ENCODE measurements around the gene SPAG9.
A peak's percentile ranks its signal among the peaks of the same experiment; 100 is the strongest.

Gene SPAG9

DNA sequence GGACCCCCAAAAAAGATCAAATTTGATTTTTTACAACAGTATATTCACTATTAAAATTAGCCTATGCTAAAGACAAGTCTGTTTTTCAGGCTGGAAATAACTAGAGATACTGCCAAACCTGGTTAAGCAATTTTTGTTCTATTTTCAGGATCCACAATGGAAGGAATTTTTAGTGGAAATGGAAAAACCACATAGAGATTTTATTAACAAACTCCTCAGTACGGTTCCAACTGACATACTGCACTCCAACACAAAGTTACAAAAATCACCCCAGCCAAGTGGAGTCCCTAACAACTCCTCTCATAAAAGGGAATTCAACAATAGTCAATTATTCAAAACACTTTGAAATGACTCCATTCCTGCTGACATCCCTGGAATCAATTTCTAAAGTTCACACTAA is 152.9 kb downstream of the SPAG9 start:
- DNase-seq (ENCODE audit: insufficient read length) (no peak), FAIRE-seq (no peak)
- TF ChIP-seq POLR2AphosphoS5 (IDR thresholded peaks at IDR 0.05; ENCODE audit: low read depth, low read length) (no peak), TAF1 (IDR thresholded peaks at IDR 0.05; ENCODE audit: borderline replicate concordance, low read depth, low read length) (no peak), POLR2A (IDR thresholded peaks at IDR 0.05; ENCODE audit: low read depth, low read length) (no peak)

DNA sequence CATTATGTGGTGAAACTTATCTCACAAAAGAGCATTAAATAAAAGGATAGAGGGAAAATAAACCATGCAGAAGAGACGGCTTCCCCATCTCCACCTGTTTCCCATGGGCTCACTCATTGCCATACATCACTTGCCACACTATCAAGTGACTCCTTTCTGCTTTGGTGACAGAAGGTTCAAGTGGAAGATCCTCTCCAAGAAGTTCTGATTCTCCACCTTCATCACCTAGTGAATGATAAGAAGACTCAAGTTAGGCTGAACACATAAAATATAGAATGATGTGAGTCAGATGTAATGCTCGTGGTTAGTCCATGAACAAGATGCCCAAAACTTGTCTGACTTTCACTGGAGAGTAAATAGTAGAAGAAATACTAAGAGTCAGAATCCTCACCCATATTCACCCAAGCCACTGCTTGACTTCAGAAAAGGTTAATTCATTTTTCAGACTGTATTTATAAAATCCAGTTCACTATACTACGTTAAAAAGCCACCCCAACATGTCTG is 154.5 kb downstream of the SPAG9 start:
- TF ChIP-seq POLR2A (IDR thresholded peaks at IDR 0.05; ENCODE audit: low read depth, low read length), result no peak
- FAIRE-seq (no peak), DNase-seq (ENCODE audit: insufficient read length) (no peak)

DNA sequence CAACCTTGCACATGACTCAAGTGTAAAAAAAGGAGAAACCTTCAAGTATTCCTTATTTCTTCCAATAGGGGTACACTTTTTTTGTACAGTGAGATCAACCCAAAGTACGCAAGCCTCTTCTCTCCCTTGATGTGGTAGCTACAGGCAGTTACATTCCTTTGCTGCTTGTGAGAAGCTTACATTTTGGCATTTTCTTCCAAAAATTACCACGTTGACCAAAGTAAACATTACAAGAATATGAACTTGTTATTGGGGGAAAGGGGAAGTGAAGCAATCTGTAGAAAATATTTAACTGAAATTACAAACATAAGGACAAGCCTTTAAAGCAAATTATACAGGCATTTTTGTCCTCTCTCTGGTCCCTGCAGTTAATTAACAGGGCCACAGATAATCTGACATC is 157.5 kb downstream of the SPAG9 start:
- DNase-seq (ENCODE audit: insufficient read length) (no peak), FAIRE-seq (no peak)

DNA sequence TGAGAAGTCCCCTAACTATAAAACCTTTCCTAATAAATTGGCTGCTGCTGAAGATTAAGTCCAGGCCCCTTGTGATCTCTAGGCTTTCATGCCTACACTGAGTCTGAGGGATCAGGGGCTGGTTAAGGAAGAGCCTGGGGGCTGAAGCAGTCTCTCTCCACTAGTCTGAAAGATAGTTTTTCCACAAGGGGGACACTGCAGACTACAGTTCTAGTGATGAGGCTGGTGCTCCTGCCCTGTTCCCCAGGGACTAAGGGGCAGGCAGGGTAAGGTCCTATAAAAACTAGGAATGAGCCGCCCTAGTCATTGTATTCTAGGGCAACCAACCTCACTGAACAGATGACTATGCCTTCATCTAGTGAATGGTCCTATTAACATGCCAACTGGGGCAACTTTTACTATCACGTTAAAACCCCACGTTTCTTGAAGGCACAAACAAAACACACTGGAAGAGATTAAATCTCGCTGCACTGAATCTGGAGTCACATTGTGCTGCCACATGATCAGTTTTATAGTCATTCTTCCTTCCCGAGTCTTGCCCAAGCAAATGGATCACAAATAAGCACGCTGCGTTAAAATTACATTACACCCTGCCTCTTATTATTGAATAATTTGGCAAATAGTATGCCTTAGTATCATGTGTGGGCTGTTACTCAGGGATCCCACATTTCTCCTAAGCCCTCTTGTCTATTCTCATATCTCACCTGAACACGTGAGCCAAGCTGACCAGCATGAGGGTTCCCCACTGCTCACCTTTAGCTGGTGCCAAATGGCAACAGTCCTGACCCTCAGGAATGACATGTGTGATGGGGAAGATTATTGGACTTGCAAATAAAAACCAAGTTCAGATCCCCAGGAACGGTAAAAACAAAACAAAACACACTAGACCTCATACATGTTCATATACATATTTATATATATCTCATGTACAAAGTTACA is 159.1 kb downstream of the SPAG9 start:
- DNase-seq (ENCODE audit: insufficient read length) (no peak), FAIRE-seq (no peak)
- no peak for TF ChIP-seq POLR2A (IDR thresholded peaks at IDR 0.05; ENCODE audit: low read depth, low read length)

More for the DNA sequence above, 157.5 kb downstream of the SPAG9 start:
- TF ChIP-seq POLR2A (IDR thresholded peaks at IDR 0.05; ENCODE audit: low read depth, low read length), result no peak
- TF ChIP-seq POLR2AphosphoS5 (IDR thresholded peaks at IDR 0.05; ENCODE audit: low read depth, low read length), result no peak
- no peak for TF ChIP-seq TAF1 (IDR thresholded peaks at IDR 0.05; ENCODE audit: borderline replicate concordance, low read depth, low read length)

DNA sequence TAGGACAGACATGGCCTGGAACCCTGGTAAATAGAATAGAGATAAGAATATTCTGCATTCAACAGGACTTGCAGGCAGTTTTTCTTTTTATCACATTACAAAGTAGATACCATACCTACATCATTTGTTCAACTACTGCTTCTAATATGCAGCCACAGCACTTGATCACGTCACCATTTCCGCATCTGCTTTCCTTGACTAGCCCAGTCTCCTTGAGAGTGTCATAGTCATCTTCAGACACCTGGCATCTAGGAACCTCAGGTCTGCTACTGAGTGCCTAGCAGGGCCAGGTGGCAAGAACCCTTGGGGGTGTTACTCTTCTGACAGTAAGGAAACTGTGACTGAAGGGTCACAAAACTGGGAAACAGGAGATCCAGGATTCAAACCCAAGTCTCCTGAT is 161.3 kb downstream of the SPAG9 start:
- FAIRE-seq, result no peak
- no peak for TF ChIP-seq TAF1 (IDR thresholded peaks at IDR 0.05; ENCODE audit: borderline replicate concordance, low read depth, low read length)
- TF ChIP-seq POLR2A (IDR thresholded peaks at IDR 0.05; ENCODE audit: low read depth, low read length), result no peak
- no peak for TF ChIP-seq POLR2AphosphoS5 (IDR thresholded peaks at IDR 0.05; ENCODE audit: low read depth, low read length)

DNA sequence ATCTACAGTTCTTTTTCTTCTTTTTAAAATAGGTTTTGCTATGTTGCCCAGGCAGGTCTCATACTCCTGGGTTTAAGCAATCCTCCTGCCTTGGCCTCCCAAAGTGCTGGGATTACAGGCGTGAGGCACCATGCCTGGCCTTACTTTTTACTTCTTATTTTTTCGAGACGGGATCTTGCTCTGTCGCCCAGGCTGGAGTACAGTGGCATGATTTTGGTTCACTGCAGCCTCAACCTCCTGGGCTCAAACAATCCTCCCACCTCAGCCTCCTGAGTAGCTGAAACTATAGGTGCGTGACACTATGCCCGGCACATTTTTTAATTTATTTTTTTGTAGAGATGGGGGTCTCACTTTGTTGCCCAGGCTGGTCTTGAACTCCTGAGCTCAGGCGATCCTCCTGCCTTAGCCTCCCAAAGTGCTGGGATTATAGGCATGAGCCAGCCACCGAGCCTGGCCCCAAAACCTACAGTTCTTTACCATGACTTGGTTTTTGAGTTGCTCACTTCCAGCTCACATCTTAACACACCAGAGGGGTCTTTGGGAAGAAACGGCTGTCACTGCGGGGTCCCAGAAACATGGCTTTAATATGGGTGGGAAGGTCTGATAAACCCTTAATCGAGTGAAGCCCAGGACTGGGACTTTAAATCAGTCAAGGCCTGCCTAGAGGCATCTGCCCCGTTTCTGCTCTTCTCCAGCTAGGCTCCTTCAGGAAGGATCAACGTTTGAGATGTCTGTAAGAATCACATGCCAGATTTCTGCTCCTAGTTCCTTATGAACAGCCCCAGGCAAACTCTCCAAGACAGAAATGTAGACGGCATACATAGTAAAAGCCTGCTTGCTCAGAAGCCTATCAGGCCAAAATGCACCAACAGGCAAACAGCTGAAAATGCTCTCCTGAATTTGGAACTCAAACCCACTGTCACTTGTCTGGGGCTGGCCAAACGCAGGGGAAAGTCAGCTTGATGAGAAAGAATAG is 162.8 kb downstream of the SPAG9 start:
- no peak for TF ChIP-seq TAF1 (IDR thresholded peaks at IDR 0.05; ENCODE audit: borderline replicate concordance, low read depth, low read length)
- TF ChIP-seq POLR2A (IDR thresholded peaks at IDR 0.05; ENCODE audit: low read depth, low read length), result no peak
- no peak for TF ChIP-seq POLR2AphosphoS5 (IDR thresholded peaks at IDR 0.05; ENCODE audit: low read depth, low read length)
- FAIRE-seq, result no peak
- no peak for DNase-seq (ENCODE audit: insufficient read length)

More for the DNA sequence above, 161.3 kb downstream of the SPAG9 start:
- no peak for DNase-seq (ENCODE audit: insufficient read length)

DNA sequence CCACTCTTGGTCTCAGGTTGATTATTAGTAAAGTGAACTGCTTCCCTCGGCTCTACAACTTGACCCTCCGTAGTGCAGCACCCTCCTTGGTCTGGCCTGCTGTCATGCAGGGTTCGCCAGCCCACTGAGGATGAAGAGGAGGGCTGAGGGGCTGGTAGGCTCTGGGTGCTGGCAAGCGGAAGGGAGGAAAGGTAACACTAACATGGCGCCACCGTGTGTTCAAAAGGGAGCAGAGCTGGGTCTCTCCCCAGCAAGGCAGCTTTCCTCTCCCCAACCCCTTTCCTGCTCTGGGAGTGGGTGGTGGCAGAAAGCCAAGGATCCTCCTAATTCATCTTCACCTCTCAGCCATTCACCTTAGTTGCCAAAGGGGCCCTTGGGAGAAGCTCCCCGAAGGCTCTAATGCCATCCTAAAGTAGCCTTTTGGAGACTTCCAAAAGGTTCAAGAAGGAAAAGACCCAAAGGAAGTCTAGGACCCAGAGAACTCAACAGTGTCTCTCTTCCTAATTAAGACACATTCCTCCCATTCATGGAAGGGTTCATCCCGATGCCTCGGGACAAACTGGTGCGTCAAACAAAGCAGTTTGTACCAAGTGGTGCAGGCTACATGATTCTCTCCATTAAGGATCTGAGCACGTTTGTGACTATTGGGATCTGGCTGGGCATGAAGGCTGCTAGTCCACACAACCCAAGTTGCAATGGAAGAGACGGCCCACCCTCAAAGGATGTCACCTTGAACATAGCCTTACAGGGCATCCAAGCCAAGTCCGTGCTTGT is 163.7 kb downstream of the SPAG9 start:
- no peak for TF ChIP-seq POLR2A (IDR thresholded peaks at IDR 0.05; ENCODE audit: low read depth, low read length)
- no peak for TF ChIP-seq POLR2AphosphoS5 (IDR thresholded peaks at IDR 0.05; ENCODE audit: low read depth, low read length)
- TF ChIP-seq TAF1 (IDR thresholded peaks at IDR 0.05; ENCODE audit: borderline replicate concordance, low read depth, low read length), result no peak
- DNase-seq (ENCODE audit: insufficient read length) (no peak), FAIRE-seq (peak; percentile 90)

DNA sequence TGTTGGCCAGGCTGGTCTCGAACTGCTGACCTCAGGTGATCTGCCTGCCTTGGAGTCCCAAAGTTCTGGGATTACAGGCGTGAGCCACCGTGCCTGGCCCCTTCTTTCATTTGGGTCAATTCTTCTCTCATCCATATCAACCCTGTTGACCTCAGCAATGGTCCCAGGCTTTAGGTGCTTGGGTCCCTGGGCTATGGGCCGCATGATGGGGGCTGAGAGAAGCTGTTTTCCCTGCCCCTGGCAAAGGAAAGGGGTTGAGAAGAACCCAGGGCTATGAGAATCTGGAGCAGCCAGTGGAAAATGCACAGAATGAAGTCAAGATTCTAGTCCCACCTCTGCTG is 164.3 kb downstream of the SPAG9 start:
- FAIRE-seq (no peak), DNase-seq (ENCODE audit: insufficient read length) (no peak)
- no peak for TF ChIP-seq TAF1 (IDR thresholded peaks at IDR 0.05; ENCODE audit: borderline replicate concordance, low read depth, low read length)
- no peak for TF ChIP-seq POLR2AphosphoS5 (IDR thresholded peaks at IDR 0.05; ENCODE audit: low read depth, low read length)
- no peak for TF ChIP-seq POLR2A (IDR thresholded peaks at IDR 0.05; ENCODE audit: low read depth, low read length)

DNA sequence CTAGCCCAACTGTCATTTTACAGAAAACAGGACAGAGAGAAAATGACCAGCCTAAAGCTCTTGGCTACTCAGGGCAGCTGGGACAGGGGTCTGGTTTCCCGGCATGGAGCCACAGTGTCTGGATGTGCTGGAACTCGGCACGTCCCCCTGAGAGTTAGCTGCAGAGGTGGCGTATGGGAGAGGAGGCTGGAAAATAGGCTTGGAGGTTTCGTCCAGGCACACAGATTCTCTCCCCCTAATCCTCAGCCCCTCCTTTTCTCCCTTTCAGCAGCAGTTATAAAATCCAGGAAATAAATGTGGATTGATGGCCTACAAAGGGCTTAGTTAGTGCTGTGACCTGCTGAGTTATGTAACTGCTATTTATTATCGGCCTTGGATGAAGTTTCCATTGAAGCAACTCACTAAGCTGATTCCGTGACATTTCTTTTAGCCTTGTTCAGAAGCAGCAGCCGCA is 165.0 kb downstream of the SPAG9 start:
- FAIRE-seq (no peak), DNase-seq (ENCODE audit: insufficient read length) (no peak)
- no peak for TF ChIP-seq POLR2AphosphoS5 (IDR thresholded peaks at IDR 0.05; ENCODE audit: low read depth, low read length)
- TF ChIP-seq TAF1 (IDR thresholded peaks at IDR 0.05; ENCODE audit: borderline replicate concordance, low read depth, low read length), result no peak
- no peak for TF ChIP-seq POLR2A (IDR thresholded peaks at IDR 0.05; ENCODE audit: low read depth, low read length)

DNA sequence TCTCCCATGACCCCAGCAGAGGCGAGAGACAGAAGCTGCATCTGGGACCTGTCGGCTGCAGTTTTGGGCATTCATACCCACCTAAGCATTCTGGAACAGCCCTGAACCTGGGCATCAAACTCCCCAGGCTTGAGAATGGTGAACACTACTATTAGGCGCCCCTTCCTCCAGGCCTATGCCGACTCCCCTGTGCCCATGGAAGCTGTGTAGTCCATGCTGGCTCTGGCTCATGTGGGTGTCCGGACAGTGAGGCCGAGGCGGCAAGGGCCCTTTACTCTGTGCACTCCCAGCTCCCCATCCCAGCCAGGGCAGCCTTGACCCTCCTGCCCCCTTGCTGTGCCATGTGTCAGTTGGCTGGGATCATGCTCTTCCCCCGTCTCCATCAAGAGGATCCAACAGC is 165.5 kb downstream of the SPAG9 start:
- DNase-seq (ENCODE audit: insufficient read length), result no peak
- no peak for FAIRE-seq
- TF ChIP-seq TAF1 (IDR thresholded peaks at IDR 0.05; ENCODE audit: borderline replicate concordance, low read depth, low read length) (no peak), POLR2A (IDR thresholded peaks at IDR 0.05; ENCODE audit: low read depth, low read length) (no peak), POLR2AphosphoS5 (IDR thresholded peaks at IDR 0.05; ENCODE audit: low read depth, low read length) (no peak)

DNA sequence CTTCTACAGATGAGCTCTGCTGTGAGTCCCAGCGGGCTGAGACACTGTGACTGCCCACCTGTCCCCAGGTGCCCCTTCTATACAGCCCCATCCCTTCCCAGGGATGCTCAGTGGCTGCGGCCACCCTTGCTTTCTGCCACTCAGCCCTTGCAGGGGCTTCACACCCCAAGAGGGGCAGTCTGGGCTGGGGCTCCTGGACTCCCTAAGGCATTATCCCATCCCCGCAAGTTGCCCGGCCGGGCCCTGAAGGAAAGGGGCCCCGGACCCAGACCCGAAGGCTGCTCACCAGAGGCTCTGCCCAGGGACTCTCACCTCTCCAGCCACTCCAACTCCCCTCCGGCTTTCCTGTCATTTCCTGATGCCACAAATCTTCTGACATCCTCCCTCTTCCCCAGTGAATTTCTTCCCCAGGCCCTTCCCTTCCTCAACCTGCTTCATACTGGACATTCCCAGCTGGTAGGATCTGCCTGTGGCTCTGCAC is 166.0 kb downstream of the SPAG9 start:
- FAIRE-seq, result no peak
- no peak for TF ChIP-seq TAF1 (IDR thresholded peaks at IDR 0.05; ENCODE audit: borderline replicate concordance, low read depth, low read length)
- no peak for TF ChIP-seq POLR2A (IDR thresholded peaks at IDR 0.05; ENCODE audit: low read depth, low read length)
- no peak for TF ChIP-seq POLR2AphosphoS5 (IDR thresholded peaks at IDR 0.05; ENCODE audit: low read depth, low read length)

More for the DNA sequence above, 166.0 kb downstream of the SPAG9 start:
- no peak for DNase-seq (ENCODE audit: insufficient read length)

Measured in GM12892 (cell line).